CD4-positive, alpha-beta T cell treated with Interleukin-17A for 4 hours (primary cell): ENCODE results near the gene TMEM106C.

Experiments
- DNase-seq: peaks from one replicate; pipeline ENCODE4 v3.0.0-alpha.2; 2020; ENCODE audit warnings: mixed read lengths

Gene TMEM106C

DNA sequence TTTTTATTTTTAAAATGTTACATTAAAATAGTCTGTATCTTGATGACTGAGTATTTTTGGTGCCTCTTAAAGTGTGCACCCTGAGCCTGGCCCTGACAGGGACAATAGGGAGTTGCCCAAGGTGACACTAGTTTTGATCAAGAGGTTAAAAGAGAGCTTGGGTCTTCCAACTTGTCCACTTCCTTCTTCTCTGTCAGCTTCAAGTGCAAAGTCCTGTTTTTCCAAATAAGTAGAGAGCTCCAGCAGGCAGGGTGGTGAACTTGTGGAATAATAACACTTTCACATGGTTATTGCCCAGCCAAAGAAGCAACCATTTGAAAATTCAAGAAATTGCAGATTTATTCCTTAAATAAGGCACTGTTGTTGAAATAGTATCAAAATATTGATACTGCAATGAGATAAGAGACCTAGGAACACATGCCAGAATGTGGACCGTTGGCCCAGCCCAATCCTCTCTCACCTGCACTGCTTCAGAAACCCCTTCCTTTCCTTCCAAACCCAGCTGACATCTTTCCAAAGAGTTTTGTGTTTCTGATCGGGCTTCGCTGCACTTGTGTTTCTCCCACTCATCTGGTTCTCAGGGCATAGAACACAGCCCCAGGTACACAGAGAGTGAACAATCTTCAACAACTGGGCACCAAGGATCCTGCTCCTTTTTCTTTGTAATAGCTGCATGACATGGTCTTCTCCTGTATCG, 54.7 kb downstream of the TMEM106C start:
- DNase-seq: no peak
